ENCODE data around the gene OR2H1. TPM values are rescaled to one million over a fixed set of nuclear protein-coding genes. Genes with fewer than 3 reads are reported as not detected.

Gene OR2H1
- total and polyA plus RNA-seq, 12 donors, result not detected

DNA sequence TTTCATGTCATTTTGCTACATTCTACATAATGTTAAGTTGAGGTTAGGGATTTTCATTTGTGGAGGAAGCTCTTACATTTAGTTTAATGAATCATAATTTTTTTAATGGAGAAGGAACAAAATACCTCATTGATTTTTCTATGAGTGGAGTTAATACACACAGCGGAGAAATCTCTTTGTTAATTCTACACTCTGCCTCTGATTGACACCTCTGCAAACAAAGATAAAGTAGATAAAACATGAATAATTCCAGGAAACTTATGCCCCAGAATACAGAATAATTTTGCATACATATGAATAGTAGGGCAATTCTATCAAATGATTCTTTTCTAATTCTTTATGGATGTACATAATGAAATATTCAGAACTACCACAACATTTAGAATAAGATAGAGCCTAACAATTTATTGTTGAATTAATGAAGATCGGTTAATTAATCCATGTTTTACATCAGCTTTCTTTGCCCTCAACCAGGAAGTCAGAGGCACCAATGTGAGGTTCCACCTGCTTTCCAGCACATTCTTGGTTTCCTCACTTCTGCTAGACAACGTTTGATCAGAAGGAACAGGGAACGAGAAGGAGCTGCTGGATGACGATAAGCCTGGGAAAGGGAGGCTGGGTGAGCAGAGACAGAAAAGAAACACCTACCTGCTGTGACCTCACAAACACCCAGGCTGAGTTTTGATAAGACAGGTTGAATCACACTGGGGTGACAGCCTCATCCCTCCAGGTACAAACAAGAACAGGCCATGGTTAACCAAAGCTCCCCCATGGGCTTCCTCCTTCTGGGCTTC is 4.3 kb downstream of the OR2H1 start:
- no peaks in the 10 kb centered on the region for H3K27me3 ChIP-seq
- WGBS, 4 donors, result 77 to 88% (median 86%) methylated on average over 5 of the region's 5 CpGs
- H3K4me1 ChIP-seq (replicated peaks in 1 of 2), result no peaks in the 10 kb centered on the region

GRCh38 chr6:29462022-29462421 is 5.1 kb downstream of the OR2H1 start:
- TF ChIP-seq, protein P1, sequence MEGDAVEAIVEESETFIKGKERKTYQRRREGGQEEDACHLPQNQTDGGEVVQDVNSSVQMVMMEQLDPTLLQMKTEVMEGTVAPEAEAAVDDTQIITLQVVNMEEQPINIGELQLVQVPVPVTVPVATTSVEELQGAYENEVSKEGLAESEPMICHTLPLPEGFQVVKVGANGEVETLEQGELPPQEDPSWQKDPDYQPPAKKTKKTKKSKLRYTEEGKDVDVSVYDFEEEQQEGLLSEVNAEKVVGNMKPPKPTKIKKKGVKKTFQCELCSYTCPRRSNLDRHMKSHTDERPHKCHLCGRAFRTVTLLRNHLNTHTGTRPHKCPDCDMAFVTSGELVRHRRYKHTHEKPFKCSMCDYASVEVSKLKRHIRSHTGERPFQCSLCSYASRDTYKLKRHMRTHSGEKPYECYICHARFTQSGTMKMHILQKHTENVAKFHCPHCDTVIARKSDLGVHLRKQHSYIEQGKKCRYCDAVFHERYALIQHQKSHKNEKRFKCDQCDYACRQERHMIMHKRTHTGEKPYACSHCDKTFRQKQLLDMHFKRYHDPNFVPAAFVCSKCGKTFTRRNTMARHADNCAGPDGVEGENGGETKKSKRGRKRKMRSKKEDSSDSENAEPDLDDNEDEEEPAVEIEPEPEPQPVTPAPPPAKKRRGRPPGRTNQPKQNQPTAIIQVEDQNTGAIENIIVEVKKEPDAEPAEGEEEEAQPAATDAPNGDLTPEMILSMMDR (IDR thresholded peaks at IDR 0.05), result no peak
- no peak for TF ChIP-seq POLR2A (IDR thresholded peaks at IDR 0.05)
- DNase-seq, result no peak
- Histone ChIP-seq H3K9me3 (replicated peaks in 1 of 3) (no peaks in the 10 kb centered on the region), H3K27ac (no peak overlapping the region), H3K4me1 (replicated peaks in 1 of 2) (no peaks in the 10 kb centered on the region), H3K27me3 (no peaks in the 10 kb centered on the region), H3K36me3 (replicated peaks in 1 of 2) (no peaks in the 10 kb centered on the region), H3K4me3 (no peak overlapping the region)
- 76 to 87% (median 84%) methylated on average over 6 of the region's 6 CpGs for WGBS, 4 donors
- intact Hi-C loops (cut with DNase I), result no loop called here

More for the DNA sequence above, 4.3 kb downstream of the OR2H1 start:
- Histone ChIP-seq H3K27ac (no peak overlapping the region), H3K4me3 (no peak overlapping the region), H3K36me3 (replicated peaks in 1 of 2) (no peaks in the 10 kb centered on the region), H3K9me3 (replicated peaks in 1 of 3) (no peaks in the 10 kb centered on the region)
- intact Hi-C loops (cut with DNase I), result no loop called here
- no peak for DNase-seq
- no peak for TF ChIP-seq POLR2A (IDR thresholded peaks at IDR 0.05)
- TF ChIP-seq, protein P1 (IDR thresholded peaks at IDR 0.05), result no peak

DNA sequence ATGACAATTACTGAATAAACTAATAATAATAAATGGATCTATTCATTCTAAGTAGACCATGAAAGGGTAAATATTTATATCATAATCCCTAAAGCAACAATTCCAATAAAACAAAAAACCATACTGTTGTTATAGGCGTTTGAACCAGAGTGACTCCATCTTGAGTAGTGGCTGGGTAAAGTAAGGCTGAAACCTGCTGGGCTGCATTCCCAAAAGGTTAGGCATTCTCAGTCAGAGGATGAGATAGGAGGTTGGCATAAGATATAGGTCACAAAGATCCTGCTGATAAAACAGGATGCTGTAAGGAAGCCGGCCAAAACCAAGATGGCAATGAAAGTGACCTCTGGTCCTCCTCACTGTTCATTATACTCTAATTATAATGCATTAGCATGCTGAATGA is 8.3 kb downstream of the OR2H1 start:
- no peaks in the 10 kb centered on the region for H3K27me3 ChIP-seq
- no peak for DNase-seq
- TF ChIP-seq POLR2A (IDR thresholded peaks at IDR 0.05), result no peak
- TF ChIP-seq, protein P1 (IDR thresholded peaks at IDR 0.05), result no peak
- no peaks in the 10 kb centered on the region for H3K4me1 ChIP-seq (replicated peaks in 1 of 2)
- 55 to 78% (median 65%) methylated on average over 2 of the region's 2 CpGs for WGBS, 4 donors
- no peaks in the 10 kb centered on the region for H3K9me3 ChIP-seq (replicated peaks in 1 of 3)
- intact Hi-C loops (cut with DNase I), result no loop called here
- H3K36me3 ChIP-seq (replicated peaks in 1 of 2), result no peaks in the 10 kb centered on the region
- H3K4me3 ChIP-seq, result no peak overlapping the region
- H3K27ac ChIP-seq, result no peak overlapping the region

DNA sequence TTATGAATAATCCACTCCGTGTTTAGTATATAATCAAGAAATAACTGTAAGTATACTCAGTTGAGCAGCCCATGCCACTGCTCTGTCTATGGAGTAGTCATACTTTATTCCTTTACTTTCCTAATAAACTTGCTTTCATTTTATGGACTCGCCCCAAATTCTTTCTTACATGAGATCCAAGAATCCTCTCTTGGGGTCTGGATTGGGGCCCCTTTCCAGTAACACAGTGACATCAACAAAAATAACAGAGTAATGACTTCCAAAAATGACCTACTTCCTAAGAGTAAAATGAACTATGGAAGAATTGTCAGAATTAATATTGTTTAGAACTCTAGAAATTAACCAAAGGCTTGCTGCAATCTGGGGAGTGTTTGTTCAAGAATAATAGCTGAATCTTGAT is 8.8 kb downstream of the OR2H1 start:
- no peak overlapping the region for H3K4me3 ChIP-seq
- H3K36me3 ChIP-seq (replicated peaks in 1 of 2), result no peaks in the 10 kb centered on the region

More for the DNA sequence above, 8.8 kb downstream of the OR2H1 start:
- Histone ChIP-seq H3K27me3 (no peaks in the 10 kb centered on the region), H3K4me1 (replicated peaks in 1 of 2) (no peaks in the 10 kb centered on the region), H3K27ac (no peak overlapping the region), H3K9me3 (replicated peaks in 1 of 3) (no peaks in the 10 kb centered on the region)
- intact Hi-C loops (cut with DNase I), result no loop called here
- no peak for TF ChIP-seq POLR2A (IDR thresholded peaks at IDR 0.05)
- TF ChIP-seq, protein P1 (IDR thresholded peaks at IDR 0.05), result no peak
- DNase-seq, result no peak
- 69 to 78% (median 74%) methylated on average over 2 of the region's 2 CpGs for WGBS, 4 donors

All from adrenal gland (tissue), 12 donors.